GM19455 (cell line): Measurements from ENCODE around the gene GREM1.

Source experiments
- ATAC-seq: cut with Tn5 transposase; IDR thresholded peaks from one replicate; pipeline ENCODE4 v1.9.1; 2021; ENCODE audit not compliant: unreplicated experiment

Gene GREM1

DNA sequence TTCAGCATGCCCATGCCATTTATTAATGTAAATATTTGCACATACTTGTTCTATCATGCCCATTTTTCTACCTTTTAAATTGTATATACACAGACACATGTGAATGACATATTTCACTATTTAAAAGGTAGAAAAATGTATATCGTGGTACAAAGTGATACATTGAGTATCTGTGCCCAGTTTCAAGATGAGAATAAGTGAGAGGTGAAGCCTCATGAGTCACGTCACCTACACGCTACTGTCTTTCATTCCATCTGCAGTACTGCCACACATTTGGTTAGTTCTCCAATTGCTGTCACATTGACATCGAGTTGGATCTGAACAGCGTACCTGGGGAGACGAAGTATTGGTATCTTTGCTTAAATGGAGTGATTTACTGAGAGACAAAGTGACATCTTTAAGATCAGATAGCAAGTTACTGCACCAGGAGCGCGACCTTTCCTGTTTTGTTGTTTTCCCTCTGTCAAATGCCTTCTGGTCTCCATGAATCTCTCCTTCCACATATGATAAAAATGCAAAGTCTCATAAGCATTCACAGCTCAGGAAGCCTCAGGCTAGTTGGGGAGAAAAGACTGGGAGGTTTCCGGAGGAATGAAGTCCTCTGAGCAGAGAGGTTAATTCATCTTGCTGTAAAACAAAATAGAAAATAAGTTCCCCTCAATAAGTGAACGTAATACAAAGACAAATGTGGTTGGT, 12.0 kb downstream of the GREM1 start:
- ATAC-seq: no peak

DNA sequence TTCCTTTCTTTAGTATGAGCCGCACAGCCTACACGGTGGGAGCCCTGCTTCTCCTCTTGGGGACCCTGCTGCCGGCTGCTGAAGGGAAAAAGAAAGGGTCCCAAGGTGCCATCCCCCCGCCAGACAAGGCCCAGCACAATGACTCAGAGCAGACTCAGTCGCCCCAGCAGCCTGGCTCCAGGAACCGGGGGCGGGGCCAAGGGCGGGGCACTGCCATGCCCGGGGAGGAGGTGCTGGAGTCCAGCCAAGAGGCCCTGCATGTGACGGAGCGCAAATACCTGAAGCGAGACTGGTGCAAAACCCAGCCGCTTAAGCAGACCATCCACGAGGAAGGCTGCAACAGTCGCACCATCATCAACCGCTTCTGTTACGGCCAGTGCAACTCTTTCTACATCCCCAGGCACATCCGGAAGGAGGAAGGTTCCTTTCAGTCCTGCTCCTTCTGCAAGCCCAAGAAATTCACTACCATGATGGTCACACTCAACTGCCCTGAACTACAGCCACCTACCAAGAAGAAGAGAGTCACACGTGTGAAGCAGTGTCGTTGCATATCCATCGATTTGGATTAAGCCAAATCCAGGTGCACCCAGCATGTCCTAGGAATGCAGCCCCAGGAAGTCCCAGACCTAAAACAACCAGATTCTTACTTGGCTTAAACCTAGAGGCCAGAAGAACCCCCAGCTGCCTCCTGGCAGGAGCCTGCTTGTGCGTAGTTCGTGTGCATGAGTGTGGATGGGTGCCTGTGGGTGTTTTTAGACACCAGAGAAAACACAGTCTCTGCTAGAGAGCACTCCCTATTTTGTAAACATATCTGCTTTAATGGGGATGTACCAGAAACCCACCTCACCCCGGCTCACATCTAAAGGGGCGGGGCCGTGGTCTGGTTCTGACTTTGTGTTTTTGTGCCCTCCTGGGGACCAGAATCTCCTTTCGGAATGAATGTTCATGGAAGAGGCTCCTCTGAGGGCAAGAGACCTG, 13.2 kb downstream of the GREM1 start:
- ATAC-seq: no peak

DNA sequence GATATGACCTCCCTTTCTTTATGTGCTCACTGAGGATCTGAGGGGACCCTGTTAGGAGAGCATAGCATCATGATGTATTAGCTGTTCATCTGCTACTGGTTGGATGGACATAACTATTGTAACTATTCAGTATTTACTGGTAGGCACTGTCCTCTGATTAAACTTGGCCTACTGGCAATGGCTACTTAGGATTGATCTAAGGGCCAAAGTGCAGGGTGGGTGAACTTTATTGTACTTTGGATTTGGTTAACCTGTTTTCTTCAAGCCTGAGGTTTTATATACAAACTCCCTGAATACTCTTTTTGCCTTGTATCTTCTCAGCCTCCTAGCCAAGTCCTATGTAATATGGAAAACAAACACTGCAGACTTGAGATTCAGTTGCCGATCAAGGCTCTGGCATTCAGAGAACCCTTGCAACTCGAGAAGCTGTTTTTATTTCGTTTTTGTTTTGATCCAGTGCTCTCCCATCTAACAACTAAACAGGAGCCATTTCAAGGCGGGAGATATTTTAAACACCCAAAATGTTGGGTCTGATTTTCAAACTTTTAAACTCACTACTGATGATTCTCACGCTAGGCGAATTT, 14.9 kb downstream of the GREM1 start:
- ATAC-seq: no peak

DNA sequence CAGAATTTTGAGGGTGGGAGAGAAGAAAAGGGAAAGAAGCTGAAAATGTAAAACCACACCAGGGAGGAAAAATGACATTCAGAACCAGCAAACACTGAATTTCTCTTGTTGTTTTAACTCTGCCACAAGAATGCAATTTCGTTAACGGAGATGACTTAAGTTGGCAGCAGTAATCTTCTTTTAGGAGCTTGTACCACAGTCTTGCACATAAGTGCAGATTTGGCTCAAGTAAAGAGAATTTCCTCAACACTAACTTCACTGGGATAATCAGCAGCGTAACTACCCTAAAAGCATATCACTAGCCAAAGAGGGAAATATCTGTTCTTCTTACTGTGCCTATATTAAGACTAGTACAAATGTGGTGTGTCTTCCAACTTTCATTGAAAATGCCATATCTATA, 15.5 kb downstream of the GREM1 start:
- ATAC-seq: no peak

DNA sequence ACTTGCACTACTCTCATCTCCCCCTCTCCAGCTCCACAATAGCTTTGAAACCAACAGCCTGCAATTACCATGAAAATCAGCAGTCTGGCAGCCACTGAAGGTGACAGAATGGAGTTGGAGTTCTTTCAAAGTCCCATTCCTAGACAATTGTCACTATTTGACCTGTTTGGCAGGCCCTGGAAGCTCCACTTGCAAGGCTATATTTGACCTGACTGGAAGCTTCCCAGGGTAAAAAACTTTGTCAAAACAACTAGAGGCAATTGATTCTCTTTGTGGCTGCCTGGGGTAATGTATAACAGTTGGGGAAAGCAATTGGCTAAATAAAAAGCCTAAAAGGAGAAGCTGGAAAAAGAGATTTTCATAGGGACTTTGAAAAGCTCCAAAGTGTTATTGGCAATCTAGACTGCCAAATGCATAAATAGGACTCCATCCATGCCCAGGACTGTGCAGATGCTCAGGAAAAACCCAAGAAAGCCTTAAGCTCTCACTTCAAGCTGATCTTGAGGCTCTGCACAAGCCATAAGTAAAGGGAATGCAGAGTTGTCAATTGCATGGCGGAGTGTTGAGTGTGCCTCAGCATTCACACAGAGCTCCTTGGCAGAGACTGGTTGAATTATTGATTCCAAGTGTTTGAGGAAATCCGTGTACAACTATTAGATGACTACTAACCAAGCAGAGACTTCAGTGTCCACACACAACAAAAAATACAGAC, 18.3 kb downstream of the GREM1 start:
- no peak for ATAC-seq

DNA sequence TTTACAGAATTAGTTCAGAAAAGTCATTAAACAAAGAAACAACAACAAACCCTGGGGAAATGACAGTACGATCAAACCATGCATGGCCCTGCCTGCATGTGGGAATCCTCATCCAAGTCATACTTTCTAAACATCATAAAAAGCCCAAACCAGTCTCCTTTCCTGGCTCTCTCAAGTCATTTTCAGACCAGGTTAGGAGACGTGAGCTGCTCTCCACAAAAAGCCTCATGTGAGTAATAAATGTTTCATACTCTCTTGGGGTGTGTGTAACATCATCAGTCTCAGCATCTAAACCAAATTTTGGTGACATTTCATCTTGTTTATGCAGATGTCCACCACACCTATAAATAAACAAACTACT, 18.9 kb downstream of the GREM1 start:
- ATAC-seq: no peak

DNA sequence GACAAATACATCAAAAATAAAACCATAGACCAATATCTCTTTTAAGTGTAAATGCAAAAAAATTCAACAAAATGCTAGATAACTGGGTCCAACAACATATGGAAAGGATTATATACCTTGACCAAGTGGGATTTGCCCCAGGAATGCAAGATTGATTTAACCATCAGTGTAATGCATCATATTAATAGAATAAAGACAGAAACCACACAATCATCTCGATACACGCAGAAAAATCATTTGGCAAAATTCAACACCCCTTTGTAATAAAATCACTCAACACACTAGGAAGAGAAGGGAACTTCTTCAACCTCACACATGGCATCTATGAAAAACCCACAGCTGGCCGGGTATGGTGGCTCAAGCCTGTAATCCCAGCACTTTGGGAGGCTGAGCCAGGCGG, 19.5 kb downstream of the GREM1 start:
- ATAC-seq: no peak

DNA sequence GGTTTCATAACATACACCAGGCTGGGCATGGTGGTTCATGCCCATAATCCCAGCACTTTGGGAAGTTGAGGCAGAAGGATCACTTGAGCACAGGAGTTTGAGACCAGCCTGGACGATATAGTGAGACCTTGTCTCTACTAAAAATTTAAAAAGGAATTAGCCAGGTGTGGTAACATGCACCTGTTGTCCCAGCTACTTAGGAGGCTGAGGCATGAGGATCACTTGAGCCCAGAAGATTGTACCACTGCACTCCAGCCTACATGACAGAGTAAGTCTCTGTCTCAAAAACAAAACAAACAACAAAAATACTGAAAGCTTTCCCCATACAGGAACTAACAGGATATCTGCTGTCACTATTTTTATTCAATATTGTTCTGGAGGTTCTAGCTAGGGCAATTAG, 20.9 kb downstream of the GREM1 start:
- ATAC-seq: no peak

DNA sequence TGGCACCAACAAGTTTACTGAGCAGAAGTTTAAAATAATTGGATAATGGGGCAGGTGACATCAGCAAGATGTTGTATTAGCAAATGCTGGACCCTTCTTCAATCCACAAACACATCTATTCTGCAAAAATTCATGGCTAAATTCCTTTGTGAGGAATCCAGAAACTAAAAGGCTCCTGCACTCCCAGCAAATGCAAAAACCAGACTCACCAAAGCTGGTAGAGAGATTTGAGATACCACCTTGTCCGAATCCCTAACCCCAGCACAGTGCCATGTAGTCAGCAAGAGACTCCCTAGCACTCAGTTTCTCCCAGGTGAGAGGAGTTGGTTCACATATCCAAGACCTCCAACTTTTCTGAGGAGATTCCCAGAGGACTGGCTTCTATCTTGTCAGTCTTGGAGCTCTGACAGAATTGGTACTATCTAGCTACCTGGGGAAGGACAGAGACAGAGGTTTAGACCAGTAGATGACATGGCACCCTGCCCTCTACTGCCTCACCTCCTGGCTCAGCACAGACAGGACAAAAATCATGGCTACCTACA, 21.8 kb downstream of the GREM1 start:
- no peak for ATAC-seq

DNA sequence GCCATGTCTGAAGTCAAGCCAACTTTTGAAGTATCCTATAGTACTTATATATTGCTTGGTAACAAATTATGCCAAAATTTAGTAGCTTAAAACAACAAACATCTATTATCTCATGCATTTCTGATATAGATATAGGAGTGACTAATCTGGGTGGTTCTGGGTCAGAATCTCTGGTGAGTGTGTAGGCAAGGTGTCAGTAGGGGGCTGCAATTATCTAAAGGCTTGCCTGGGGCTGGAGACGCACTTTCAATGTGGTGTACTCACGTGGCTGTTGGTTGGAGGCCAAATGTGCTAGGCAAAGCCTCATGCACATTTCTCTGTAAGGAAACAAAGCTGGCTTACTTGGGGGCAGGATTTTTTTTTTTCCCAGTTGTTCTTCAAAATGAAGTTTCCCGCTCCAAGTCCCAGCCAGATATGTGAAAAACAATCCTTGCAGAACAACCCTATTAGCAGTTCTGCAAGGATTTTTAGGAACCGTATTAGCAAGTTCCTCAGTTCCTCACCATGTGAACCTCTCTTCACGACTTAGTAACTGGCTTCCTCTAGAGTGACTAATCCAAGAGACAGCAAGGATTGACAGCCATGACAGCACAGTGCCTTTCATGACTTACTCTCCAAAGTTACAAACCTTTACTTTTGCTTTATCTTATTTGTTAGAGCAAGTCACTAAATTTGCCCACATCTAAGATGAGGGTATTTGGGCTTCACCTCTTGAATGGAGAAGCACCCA, 25.8 kb downstream of the GREM1 start:
- no peak for ATAC-seq

DNA sequence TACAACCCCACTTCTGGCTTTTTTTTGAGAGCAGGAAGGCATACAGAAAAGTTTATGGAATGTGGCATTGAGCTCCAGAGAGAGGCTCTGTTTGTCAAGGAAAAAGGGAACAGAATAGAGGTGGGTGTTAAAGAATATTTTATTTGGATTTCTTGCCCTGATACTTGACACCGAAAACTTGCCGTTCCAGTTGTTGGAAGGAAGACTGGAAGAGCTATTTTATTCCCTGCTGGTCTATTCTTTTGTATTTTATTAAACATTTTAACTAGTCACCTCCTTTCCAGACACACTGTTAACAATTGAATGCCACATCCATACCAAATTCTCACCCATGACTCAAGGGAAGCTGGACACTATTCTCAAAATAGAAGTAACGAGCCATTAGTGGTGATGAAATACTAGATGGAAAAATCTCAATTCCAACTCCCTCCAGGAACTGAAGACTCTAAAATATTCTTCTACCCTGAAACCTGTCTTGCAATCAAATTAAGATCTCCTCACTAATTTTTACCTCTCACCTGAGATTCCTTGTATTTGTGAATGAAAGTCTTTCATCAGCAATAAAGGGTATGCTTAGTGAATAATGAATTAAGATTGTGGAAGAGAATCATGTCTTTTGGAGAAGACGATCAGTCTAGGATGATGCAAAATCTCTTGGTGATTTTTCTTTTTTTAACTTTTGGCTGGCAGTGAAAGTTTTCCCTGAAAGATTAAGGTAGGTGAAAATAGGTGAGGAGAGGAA, 28.5 kb downstream of the GREM1 start:
- no peak for ATAC-seq

DNA sequence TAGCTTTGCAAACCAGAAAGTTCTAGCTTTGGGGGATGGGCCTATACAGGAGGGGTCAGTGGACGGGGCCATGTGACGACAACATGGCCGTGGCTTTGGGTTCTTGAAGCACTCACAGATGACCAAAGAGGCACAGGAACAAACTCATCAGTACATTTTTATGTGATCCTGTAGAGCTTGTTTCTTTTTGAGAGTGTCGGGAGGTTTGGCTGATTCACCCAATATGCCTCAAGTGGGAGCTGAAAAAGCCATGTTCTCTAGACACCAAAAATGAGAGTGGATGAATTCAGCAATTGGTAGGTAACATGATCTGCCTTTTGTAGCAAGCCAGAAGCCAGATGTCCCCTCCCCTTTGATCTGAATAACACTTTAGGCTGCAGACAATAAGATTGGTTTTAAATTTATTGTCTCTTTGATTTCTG, 30.1 kb downstream of the GREM1 start:
- ATAC-seq: no peak

DNA sequence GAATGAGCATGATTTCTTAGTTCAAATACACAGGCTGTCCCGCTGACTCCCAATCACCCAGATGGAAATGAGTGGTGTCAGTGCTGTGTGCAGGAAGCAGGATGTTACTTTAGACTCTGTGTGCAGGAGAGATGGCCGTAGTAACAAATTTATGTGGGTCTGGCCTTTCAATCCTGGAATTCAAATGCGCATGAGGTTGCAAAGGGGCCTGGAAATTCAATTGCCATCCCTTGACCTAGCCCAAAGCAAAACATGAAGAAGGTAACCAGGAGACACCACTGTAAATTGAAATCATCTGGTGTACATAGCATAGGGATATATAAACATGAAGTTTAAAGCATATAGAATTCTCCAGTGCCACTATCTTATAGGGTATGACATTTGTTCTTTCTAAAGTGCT, 33.2 kb downstream of the GREM1 start:
- ATAC-seq: no peak

DNA sequence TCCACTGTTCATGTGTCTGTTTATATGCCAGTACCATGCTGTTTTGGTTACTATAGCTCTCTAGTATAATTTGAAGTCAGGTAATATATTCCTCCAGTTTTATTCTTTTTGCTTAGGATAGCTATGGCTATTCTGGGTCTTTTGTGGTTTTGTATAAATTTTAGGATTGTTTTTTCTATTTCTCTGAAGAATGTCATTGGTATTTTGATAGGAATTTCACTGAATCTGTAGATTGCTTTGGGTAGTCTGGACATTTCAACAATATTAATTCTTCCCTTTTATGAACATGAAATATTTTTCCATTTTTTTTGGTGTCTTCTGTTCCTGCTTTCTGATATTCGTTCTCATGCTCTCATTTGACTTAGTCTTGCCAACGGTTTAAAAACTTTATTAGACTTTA, 39.6 kb downstream of the GREM1 start:
- no peak for ATAC-seq

DNA sequence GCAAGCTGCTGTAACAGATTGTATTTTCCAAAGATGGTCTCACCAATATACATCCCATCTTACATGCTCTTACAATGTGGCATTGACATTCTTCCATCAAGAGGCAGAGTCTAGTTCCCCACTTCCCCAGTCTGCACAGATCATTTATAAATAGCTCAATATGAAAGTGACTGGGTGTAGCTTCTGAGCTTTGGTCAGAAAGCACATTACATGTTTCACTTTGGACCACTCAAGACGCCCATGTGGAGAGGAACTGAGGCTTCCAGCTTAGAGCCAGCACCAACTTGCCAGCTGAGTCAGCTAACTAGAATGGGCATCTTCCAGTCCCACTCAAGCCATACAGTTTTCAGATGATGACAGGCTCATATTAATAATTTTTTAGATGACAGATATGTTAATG, 45.5 kb downstream of the GREM1 start:
- ATAC-seq: no peak

DNA sequence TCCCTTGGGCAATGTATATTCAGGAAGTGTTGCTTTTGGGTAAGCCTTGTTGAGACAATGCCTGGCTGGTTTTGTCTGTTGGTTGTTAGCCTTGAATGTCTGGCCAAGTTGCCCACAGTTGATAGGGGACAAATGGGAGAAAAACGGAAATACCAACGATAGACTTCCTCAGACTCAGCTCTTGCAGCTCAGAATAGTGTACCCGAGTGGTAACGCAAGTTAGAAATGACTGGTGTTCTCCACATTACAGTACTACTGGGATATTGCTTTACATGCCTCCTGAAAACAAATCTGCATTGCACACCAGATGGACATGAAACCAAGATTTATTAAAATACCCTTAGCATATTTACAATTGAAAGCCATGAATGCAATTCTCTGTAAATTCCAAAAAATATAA, 47.4 kb downstream of the GREM1 start:
- ATAC-seq: no peak

DNA sequence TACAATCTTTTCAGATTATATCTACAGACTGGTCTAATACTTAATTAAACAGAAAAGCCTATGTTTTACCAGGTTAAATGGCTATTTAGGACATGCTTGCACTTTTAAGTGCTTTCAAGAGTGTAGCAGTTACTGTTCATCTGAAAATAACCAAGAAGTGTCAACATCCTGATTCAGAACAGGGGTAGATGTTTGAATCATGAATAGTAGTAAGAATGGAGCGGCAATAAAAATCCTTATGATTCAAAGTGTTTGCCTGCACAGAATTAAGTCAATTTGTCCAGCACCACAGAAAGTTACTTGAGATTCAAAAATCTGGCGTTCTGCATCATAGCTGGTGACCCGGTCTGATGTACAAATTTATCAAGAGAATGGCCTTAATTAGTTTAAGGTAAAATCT, 48.3 kb downstream of the GREM1 start:
- no peak for ATAC-seq

DNA sequence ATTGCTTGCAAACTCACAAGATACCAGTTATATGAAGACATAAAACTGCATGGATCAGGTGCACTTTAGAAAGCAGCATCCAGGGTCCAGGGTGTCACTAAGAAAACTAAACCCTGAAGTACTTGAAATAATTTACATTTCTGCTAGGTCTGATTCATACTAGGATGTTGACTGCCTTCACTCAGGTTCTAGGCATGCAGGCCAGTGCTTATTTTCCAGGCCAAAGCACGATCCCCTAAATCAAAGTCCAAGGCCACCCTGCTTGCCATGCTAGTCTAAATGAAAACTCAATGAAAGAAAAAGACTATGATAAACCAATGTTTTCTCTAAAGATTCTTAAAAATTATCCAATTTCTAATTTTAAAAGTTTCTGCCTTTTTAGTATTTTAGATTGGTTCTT, 49.4 kb downstream of the GREM1 start:
- no peak for ATAC-seq

DNA sequence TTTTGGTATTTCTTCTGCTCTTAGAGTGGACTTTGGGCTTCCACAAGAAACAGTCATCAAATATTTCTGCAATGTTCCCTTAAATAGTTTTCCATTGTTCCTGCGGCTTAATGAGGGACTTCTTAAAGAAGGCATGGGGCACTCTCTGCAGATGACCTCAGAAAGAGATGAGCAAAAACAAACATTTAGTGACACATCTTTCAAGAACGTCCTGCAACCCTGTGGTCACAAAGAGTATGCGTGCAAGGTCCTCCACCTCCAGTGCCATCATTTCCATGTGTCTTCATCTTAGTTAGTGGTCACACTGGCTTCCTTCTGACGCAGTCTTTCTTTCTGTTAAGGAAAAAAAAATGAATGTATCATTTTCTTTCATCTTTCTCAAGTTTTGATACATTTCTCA, 56.2 kb downstream of the GREM1 start:
- no peak for ATAC-seq

DNA sequence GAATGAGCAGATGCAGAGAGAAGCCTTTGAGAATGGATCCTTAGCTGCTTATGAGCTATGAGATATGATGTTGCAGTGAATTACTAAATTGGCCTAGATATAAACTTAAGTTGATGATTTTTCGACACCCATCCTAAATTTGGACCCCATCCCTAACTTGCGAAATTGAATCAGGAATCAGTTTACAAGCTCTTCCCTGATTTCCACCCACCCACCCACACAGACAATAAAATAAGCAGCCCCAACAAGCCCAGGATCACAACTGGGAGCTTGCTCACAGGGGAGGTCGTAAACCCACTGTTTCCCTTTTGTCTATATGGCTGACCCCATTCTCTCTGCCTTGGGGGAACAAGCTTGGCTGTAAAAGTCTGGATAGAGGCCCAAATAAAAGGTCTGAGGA, 57.3 kb downstream of the GREM1 start:
- no peak for ATAC-seq
